Ishikawa (cell line): ENCODE measurements around the gene MRE11.

ENCODE experiments used
- CEBPB ChIP-seq: IDR thresholded peaks from 2 replicates; pipeline ENCODE4 v1.6.1; 2012
- CREB1 ChIP-seq: IDR thresholded peaks from 2 replicates; pipeline ENCODE4 v1.6.1; 2012; ENCODE audit warnings: low read depth
- EGR1 ChIP-seq: IDR thresholded peaks from 2 replicates; pipeline ENCODE4 v1.6.1; 2012
- EP300 ChIP-seq: IDR thresholded peaks from 2 replicates; pipeline ENCODE4 v1.6.1; 2012; ENCODE audit warnings: borderline replicate concordance
- FOXM1 ChIP-seq: IDR thresholded peaks from 2 replicates; pipeline ENCODE4 v1.6.1; 2012; ENCODE audit warnings: low read depth, borderline replicate concordance
- NFIC ChIP-seq: IDR thresholded peaks from 2 replicates; pipeline ENCODE4 v1.6.1; 2012
- RAD21 ChIP-seq: IDR thresholded peaks from 2 replicates; pipeline ENCODE4 v1.6.1; 2012; ENCODE audit warnings: low read depth
- TAF1 ChIP-seq: IDR thresholded peaks from 2 replicates; pipeline ENCODE4 v1.6.1; 2012; ENCODE audit warnings: low read depth, mild to moderate bottlenecking
- TCF12 ChIP-seq: IDR thresholded peaks from 2 replicates; pipeline ENCODE4 v1.6.1; 2012; ENCODE audit warnings: low read depth
- TEAD4 ChIP-seq: IDR thresholded peaks from 2 replicates; pipeline ENCODE4 v1.6.1; 2012
- YY1 ChIP-seq: IDR thresholded peaks from 2 replicates; pipeline ENCODE4 v1.6.1; 2012; ENCODE audit warnings: low read depth
- ZBTB7A ChIP-seq: IDR thresholded peaks from 2 replicates; pipeline ENCODE4 v1.6.1; 2012; ENCODE audit warnings: low read depth
- TF ChIP-seq, protein P1 (sequence below): IDR thresholded peaks from 2 replicates; pipeline ENCODE4 v1.6.1; 2012
- TF ChIP-seq, protein P2 (sequence below): IDR thresholded peaks from 2 replicates; pipeline ENCODE4 v1.6.1; 2012; ENCODE audit warnings: low read depth, mild to moderate bottlenecking
- TF ChIP-seq, protein P3 (sequence below): IDR thresholded peaks from 2 replicates; pipeline ENCODE4 v1.6.1; 2012

MRE11 gene

GRCh38 chr11:94396282-94396681 lies 97.4 kb downstream of the MRE11 start:
- TF ChIP-seq, protein P1, sequence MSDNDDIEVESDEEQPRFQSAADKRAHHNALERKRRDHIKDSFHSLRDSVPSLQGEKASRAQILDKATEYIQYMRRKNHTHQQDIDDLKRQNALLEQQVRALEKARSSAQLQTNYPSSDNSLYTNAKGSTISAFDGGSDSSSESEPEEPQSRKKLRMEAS = no peak
- no peak for TF ChIP-seq CEBPB
- TF ChIP-seq, protein P2, sequence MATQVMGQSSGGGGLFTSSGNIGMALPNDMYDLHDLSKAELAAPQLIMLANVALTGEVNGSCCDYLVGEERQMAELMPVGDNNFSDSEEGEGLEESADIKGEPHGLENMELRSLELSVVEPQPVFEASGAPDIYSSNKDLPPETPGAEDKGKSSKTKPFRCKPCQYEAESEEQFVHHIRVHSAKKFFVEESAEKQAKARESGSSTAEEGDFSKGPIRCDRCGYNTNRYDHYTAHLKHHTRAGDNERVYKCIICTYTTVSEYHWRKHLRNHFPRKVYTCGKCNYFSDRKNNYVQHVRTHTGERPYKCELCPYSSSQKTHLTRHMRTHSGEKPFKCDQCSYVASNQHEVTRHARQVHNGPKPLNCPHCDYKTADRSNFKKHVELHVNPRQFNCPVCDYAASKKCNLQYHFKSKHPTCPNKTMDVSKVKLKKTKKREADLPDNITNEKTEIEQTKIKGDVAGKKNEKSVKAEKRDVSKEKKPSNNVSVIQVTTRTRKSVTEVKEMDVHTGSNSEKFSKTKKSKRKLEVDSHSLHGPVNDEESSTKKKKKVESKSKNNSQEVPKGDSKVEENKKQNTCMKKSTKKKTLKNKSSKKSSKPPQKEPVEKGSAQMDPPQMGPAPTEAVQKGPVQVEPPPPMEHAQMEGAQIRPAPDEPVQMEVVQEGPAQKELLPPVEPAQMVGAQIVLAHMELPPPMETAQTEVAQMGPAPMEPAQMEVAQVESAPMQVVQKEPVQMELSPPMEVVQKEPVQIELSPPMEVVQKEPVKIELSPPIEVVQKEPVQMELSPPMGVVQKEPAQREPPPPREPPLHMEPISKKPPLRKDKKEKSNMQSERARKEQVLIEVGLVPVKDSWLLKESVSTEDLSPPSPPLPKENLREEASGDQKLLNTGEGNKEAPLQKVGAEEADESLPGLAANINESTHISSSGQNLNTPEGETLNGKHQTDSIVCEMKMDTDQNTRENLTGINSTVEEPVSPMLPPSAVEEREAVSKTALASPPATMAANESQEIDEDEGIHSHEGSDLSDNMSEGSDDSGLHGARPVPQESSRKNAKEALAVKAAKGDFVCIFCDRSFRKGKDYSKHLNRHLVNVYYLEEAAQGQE = no peak
- no peak for TF ChIP-seq YY1
- TF ChIP-seq, protein P3, sequence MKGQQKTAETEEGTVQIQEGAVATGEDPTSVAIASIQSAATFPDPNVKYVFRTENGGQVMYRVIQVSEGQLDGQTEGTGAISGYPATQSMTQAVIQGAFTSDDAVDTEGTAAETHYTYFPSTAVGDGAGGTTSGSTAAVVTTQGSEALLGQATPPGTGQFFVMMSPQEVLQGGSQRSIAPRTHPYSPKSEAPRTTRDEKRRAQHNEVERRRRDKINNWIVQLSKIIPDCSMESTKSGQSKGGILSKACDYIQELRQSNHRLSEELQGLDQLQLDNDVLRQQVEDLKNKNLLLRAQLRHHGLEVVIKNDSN = no peak
- no peak for TF ChIP-seq NFIC
- TF ChIP-seq TCF12 = no peak
- TF ChIP-seq CREB1 = no peak
- no peak for TF ChIP-seq EGR1
- no peak for TF ChIP-seq TEAD4
- TF ChIP-seq TAF1 = no peak
- TF ChIP-seq FOXM1 = no peak
- TF ChIP-seq RAD21 = no peak
- TF ChIP-seq EP300 = no peak
- no peak for TF ChIP-seq ZBTB7A

- no peak for TF ChIP-seq EGR1
- TF ChIP-seq, protein P3 = no peak
- no peak for TF ChIP-seq CREB1
- no peak for TF ChIP-seq FOXM1
- no peak for TF ChIP-seq TCF12
- no peak for TF ChIP-seq TEAD4
- TF ChIP-seq CEBPB = no peak
- no peak for TF ChIP-seq TAF1
- no peak for TF ChIP-seq RAD21
- TF ChIP-seq, protein P2 = no peak
- TF ChIP-seq YY1 = no peak
Observed at GRCh38 chr11:94379613-94380012, 114.0 kb downstream of the MRE11 start.

GRCh38 chr11:94376841-94377240 lies 116.8 kb downstream of the MRE11 start:
- no peak for TF ChIP-seq YY1
- no peak for TF ChIP-seq EGR1
- TF ChIP-seq, protein P3 = no peak
- no peak for TF ChIP-seq CEBPB
- TF ChIP-seq CREB1 = no peak
- TF ChIP-seq RAD21 = no peak
- TF ChIP-seq TAF1 = no peak
- no peak for TF ChIP-seq TCF12
- no peak for TF ChIP-seq EP300
- no peak for TF ChIP-seq FOXM1
- TF ChIP-seq ZBTB7A = no peak
- TF ChIP-seq TEAD4 = no peak
- TF ChIP-seq, protein P1 = no peak
- TF ChIP-seq, protein P2 = no peak
